ENCODE data around the gene ASCC2.

ASCC2 gene

DNA sequence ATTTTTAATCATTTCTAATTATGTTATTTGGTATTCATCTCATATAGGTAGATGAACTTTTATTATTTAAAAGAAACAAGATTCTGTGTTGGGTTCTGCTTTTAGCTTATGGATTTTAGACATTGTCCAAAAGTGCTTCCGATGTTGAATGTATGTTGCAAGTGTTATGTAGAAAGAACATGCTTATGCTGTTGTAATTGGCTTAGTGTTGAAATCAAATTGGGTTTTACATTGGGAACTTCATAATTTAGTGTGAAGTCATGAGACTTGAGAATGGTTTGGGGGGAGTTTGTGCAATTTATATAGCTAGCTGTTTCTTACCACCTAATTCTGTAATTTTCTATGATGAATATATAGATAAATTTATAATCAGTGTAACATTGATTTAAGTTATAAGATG, 48.5 kb upstream of the ASCC2 start:
- TF ChIP-seq ZNF70 (CRISPR knock-in tag; IDR thresholded peaks at IDR 0.05) = no peak
- TF ChIP-seq, protein P1, sequence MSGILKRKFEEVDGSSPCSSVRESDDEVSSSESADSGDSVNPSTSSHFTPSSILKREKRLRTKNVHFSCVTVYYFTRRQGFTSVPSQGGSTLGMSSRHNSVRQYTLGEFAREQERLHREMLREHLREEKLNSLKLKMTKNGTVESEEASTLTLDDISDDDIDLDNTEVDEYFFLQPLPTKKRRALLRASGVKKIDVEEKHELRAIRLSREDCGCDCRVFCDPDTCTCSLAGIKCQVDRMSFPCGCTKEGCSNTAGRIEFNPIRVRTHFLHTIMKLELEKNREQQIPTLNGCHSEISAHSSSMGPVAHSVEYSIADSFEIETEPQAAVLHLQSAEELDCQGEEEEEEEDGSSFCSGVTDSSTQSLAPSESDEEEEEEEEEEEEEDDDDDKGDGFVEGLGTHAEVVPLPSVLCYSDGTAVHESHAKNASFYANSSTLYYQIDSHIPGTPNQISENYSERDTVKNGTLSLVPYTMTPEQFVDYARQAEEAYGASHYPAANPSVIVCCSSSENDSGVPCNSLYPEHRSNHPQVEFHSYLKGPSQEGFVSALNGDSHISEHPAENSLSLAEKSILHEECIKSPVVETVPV (CRISPR knock-in tag; IDR thresholded peaks at IDR 0.05) = no peak
- TF ChIP-seq ISL1 (CRISPR knock-in tag; IDR thresholded peaks at IDR 0.05) = no peak
- TF ChIP-seq OSR1 (CRISPR knock-in tag; IDR thresholded peaks at IDR 0.05) = no peak
- TF ChIP-seq, protein P2, sequence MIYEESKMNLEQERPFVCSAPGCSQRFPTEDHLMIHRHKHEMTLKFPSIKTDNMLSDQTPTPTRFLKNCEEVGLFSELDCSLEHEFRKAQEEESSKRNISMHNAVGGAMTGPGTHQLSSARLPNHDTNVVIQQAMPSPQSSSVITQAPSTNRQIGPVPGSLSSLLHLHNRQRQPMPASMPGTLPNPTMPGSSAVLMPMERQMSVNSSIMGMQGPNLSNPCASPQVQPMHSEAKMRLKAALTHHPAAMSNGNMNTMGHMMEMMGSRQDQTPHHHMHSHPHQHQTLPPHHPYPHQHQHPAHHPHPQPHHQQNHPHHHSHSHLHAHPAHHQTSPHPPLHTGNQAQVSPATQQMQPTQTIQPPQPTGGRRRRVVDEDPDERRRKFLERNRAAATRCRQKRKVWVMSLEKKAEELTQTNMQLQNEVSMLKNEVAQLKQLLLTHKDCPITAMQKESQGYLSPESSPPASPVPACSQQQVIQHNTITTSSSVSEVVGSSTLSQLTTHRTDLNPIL (CRISPR knock-in tag; IDR thresholded peaks at IDR 0.05; ENCODE audit: low read depth) = no peak
- no peak for TF ChIP-seq RARB (CRISPR knock-in tag; IDR thresholded peaks at IDR 0.05)
- TF ChIP-seq, protein P3, sequence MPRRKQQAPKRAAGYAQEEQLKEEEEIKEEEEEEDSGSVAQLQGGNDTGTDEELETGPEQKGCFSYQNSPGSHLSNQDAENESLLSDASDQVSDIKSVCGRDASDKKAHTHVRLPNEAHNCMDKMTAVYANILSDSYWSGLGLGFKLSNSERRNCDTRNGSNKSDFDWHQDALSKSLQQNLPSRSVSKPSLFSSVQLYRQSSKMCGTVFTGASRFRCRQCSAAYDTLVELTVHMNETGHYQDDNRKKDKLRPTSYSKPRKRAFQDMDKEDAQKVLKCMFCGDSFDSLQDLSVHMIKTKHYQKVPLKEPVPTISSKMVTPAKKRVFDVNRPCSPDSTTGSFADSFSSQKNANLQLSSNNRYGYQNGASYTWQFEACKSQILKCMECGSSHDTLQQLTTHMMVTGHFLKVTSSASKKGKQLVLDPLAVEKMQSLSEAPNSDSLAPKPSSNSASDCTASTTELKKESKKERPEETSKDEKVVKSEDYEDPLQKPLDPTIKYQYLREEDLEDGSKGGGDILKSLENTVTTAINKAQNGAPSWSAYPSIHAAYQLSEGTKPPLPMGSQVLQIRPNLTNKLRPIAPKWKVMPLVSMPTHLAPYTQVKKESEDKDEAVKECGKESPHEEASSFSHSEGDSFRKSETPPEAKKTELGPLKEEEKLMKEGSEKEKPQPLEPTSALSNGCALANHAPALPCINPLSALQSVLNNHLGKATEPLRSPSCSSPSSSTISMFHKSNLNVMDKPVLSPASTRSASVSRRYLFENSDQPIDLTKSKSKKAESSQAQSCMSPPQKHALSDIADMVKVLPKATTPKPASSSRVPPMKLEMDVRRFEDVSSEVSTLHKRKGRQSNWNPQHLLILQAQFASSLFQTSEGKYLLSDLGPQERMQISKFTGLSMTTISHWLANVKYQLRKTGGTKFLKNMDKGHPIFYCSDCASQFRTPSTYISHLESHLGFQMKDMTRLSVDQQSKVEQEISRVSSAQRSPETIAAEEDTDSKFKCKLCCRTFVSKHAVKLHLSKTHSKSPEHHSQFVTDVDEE (CRISPR knock-in tag; IDR thresholded peaks at IDR 0.05) = no peak
- TF ChIP-seq TOX (CRISPR knock-in tag; IDR thresholded peaks at IDR 0.05; ENCODE audit: borderline replicate concordance) = no peak
- no peak for TF ChIP-seq ESRRG (CRISPR knock-in tag; IDR thresholded peaks at IDR 0.05)
- no peak for TF ChIP-seq SNAI2 (CRISPR knock-in tag; IDR thresholded peaks at IDR 0.05)
- TF ChIP-seq ZNF8 (CRISPR knock-in tag; IDR thresholded peaks at IDR 0.05) = no peak
- no peak for TF ChIP-seq ZFP3 (CRISPR knock-in tag; IDR thresholded peaks at IDR 0.05)
- TF ChIP-seq, protein P4, sequence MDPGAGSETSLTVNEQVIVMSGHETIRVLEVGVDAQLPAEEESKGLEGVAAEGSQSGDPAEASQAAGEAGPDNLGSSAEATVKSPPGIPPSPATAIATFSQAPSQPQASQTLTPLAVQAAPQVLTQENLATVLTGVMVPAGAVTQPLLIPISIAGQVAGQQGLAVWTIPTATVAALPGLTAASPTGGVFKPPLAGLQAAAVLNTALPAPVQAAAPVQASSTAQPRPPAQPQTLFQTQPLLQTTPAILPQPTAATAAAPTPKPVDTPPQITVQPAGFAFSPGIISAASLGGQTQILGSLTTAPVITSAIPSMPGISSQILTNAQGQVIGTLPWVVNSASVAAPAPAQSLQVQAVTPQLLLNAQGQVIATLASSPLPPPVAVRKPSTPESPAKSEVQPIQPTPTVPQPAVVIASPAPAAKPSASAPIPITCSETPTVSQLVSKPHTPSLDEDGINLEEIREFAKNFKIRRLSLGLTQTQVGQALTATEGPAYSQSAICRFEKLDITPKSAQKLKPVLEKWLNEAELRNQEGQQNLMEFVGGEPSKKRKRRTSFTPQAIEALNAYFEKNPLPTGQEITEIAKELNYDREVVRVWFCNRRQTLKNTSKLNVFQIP (CRISPR knock-in tag; IDR thresholded peaks at IDR 0.05; ENCODE audit: borderline replicate concordance, low read depth) = no peak
- TF ChIP-seq ZNF565 (CRISPR knock-in tag; conservative IDR thresholded peaks at IDR 0.05; ENCODE audit: low read depth) = no peak
- TF ChIP-seq BACH2 (CRISPR knock-in tag; IDR thresholded peaks at IDR 0.05; ENCODE audit: borderline replicate concordance) = no peak
- TF ChIP-seq ZC3H10 (CRISPR knock-in tag; IDR thresholded peaks at IDR 0.05) = no peak
- no peak for TF ChIP-seq GLIS3 (CRISPR knock-in tag; IDR thresholded peaks at IDR 0.05)
- TF ChIP-seq, protein P5, sequence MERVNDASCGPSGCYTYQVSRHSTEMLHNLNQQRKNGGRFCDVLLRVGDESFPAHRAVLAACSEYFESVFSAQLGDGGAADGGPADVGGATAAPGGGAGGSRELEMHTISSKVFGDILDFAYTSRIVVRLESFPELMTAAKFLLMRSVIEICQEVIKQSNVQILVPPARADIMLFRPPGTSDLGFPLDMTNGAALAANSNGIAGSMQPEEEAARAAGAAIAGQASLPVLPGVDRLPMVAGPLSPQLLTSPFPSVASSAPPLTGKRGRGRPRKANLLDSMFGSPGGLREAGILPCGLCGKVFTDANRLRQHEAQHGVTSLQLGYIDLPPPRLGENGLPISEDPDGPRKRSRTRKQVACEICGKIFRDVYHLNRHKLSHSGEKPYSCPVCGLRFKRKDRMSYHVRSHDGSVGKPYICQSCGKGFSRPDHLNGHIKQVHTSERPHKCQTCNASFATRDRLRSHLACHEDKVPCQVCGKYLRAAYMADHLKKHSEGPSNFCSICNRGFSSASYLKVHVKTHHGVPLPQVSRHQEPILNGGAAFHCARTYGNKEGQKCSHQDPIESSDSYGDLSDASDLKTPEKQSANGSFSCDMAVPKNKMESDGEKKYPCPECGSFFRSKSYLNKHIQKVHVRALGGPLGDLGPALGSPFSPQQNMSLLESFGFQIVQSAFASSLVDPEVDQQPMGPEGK (CRISPR knock-in tag; IDR thresholded peaks at IDR 0.05; ENCODE audit: borderline replicate concordance) = no peak
- no peak for ATAC-seq

DNA sequence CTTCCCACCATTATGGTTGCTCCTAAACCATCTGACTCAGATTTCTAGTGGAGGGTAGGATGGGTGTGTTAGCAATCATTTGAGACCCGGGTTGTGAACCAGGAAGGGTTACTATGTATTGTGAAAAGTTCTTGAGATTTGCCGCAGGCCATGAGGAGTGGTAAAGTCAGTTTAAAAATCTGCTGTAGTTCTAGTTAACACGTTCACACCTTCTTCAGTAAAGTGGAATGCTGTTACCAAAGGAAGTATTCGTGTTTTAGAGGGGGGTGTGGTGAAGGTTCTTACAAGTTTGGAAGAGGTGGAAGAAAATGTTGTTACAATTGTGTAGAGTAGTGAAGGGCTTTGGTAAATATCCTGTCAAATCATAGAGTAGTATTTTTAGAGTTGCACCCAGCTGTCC, 47.5 kb upstream of the ASCC2 start:
- no peak for ATAC-seq
- TF ChIP-seq ESRRG (CRISPR knock-in tag; IDR thresholded peaks at IDR 0.05) (no peak), BACH2 (CRISPR knock-in tag; IDR thresholded peaks at IDR 0.05; ENCODE audit: borderline replicate concordance) (no peak), ZFP3 (CRISPR knock-in tag; IDR thresholded peaks at IDR 0.05) (no peak), PPARA (CRISPR knock-in tag; IDR thresholded peaks at IDR 0.05; ENCODE audit: borderline replicate concordance) (no peak), TOX (CRISPR knock-in tag; IDR thresholded peaks at IDR 0.05; ENCODE audit: borderline replicate concordance) (no peak), ZFP30 (CRISPR knock-in tag; IDR thresholded peaks at IDR 0.05) (no peak), ZNF565 (CRISPR knock-in tag; conservative IDR thresholded peaks at IDR 0.05; ENCODE audit: low read depth) (no peak), ZNF8 (CRISPR knock-in tag; IDR thresholded peaks at IDR 0.05) (no peak), ISL1 (CRISPR knock-in tag; IDR thresholded peaks at IDR 0.05) (no peak), ZC3H10 (CRISPR knock-in tag; IDR thresholded peaks at IDR 0.05) (no peak), TCF4 (CRISPR knock-in tag; IDR thresholded peaks at IDR 0.05; ENCODE audit: borderline replicate concordance) (no peak), ZNF70 (CRISPR knock-in tag; IDR thresholded peaks at IDR 0.05) (no peak), RARB (CRISPR knock-in tag; IDR thresholded peaks at IDR 0.05) (no peak), SNAI2 (CRISPR knock-in tag; IDR thresholded peaks at IDR 0.05) (no peak), GLIS3 (CRISPR knock-in tag; IDR thresholded peaks at IDR 0.05) (no peak)
- TF ChIP-seq, protein P1 (CRISPR knock-in tag; IDR thresholded peaks at IDR 0.05) = no peak
- TF ChIP-seq, protein P4 (CRISPR knock-in tag; IDR thresholded peaks at IDR 0.05; ENCODE audit: borderline replicate concordance, low read depth) = no peak
- TF ChIP-seq, protein P3 (CRISPR knock-in tag; IDR thresholded peaks at IDR 0.05) = no peak

Data from SK-N-SH treated with all-trans-retinoic acid at 6 μM for 48 hours (cell line).